GM06990 (cell line): ENCODE data around the gene STARD13.

Experiments used
- DNase-seq: peaks from one replicate; pipeline ENCODE4 v3.0.0-alpha.2; 2011; ENCODE audit not compliant: insufficient read length; ENCODE audit errors: extremely low read depth
- H3K27me3 ChIP-seq: replicated peaks from 2 replicates; pipeline ENCODE4 v1.6.0; 2011; ENCODE audit warnings: low read length; ENCODE audit not compliant: control insufficient read depth, insufficient read depth
- H3K36me3 ChIP-seq: 2 replicates; pipeline ENCODE4 v1.5.1; 2011; ENCODE audit warnings: low read length; ENCODE audit not compliant: control insufficient read depth, insufficient read depth
- H3K4me3 ChIP-seq: replicated peaks from 2 replicates; pipeline ENCODE4 v1.5.1; 2011; ENCODE audit warnings: low read depth, mild to moderate bottlenecking, control low read depth, low read length
- TF ChIP-seq, protein P1 (sequence below): IDR thresholded peaks from 2 replicates; pipeline ENCODE4 v1.5.1; 2011; ENCODE audit warnings: low read length, control low read depth, mild to moderate bottlenecking, inconsistent platforms; ENCODE audit not compliant: insufficient read depth, poor library complexity, severe bottlenecking

STARD13 gene

DNA sequence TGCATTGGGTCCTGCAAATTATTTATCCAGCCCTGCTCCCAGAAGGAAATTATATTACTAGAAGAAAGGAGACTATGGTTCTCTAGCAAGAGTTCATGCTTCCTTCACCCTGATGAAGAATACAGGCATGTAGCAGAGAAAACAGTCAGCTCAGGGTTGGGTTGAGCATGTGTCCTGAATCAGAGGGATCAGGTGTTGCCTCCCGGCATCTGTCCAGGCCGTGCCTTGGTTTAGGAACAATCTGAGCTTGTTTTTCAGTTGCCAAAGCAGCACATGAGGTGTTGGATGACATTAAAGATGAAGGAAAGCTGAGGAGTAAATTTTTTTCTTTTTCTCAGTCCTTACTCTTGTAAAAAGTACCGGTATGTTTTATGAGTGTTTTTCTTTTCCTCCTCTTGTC is 207.3 kb downstream of the STARD13 start:
- H3K36me3 ChIP-seq: no peaks in the 10 kb centered on the region
- TF ChIP-seq, protein P1, sequence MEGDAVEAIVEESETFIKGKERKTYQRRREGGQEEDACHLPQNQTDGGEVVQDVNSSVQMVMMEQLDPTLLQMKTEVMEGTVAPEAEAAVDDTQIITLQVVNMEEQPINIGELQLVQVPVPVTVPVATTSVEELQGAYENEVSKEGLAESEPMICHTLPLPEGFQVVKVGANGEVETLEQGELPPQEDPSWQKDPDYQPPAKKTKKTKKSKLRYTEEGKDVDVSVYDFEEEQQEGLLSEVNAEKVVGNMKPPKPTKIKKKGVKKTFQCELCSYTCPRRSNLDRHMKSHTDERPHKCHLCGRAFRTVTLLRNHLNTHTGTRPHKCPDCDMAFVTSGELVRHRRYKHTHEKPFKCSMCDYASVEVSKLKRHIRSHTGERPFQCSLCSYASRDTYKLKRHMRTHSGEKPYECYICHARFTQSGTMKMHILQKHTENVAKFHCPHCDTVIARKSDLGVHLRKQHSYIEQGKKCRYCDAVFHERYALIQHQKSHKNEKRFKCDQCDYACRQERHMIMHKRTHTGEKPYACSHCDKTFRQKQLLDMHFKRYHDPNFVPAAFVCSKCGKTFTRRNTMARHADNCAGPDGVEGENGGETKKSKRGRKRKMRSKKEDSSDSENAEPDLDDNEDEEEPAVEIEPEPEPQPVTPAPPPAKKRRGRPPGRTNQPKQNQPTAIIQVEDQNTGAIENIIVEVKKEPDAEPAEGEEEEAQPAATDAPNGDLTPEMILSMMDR: no peak
- no peak overlapping the region for H3K4me3 ChIP-seq
- H3K27me3 ChIP-seq: no peaks in the 10 kb centered on the region
- DNase-seq: no peak

DNA sequence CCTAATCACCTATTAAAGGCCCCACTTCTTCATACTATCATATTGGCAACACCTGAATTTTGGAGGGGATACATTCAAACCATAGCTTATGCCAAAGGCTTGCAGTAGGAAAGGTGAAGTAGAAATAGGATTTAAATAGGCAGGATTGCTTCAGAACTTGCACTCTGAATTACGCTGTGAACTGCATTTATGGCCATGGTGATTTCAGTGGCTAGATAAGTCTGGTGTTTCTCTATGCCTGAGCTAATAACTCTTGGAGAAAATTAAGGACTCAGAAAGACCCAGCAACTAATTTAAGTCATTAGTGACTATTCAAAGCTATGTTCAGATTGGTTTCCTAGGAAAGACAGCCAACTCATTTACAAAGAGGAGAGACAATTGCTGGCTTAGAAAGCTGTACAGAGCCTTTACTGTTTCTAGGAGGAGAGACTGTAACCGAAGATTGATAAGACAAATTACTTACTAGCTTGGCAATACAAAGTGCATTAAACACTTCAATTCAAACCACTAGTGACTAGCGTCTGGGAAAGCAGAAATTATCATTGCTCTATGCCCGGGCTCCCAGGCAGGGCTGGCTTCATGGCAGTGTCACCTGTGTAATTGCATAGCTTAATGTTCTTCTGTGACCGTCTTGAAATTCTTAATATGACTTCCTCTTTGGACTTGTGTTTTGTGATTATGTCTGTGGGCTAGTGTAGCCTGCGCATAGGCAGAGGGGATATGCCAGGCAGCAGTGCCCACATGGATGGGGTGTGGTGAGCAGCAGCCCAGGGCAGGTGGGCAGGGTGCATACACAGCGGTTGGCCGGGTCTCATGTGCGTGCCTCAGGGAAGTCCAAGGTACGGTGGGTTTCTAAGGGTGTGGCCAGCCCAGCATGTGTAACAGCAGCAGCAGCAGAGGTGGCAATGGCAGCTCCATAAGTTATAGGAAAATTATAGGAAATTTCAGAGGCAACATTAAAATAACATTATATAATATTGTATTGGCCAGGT is 209.3 kb downstream of the STARD13 start:
- H3K27me3 ChIP-seq: no peaks in the 10 kb centered on the region
- H3K36me3 ChIP-seq: no peaks in the 10 kb centered on the region
- DNase-seq: no peak
- TF ChIP-seq, protein P1: no peak
- H3K4me3 ChIP-seq: no peak overlapping the region

DNA sequence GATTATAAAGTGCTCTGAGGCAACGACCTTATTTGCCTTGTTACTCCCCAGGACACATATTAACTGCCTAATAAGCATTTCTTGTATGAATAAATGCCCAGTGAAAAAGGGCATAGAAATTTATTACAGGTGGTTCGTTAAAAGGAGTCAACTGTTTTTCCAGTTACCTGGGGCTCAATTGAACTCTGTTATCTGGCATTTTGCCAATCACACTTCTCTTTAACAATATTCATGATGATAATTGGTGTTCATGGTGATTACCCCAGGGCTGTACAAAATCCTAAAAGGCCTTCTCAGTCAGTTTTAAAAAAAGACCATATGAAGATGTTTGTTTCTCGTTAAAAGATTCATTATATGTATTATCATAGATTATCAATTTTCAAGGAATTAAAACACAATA is 212.2 kb downstream of the STARD13 start:
- Histone ChIP-seq H3K36me3 (no peaks in the 10 kb centered on the region), H3K4me3 (no peak overlapping the region), H3K27me3 (no peaks in the 10 kb centered on the region)
- DNase-seq: no peak
- TF ChIP-seq, protein P1: no peak

DNA sequence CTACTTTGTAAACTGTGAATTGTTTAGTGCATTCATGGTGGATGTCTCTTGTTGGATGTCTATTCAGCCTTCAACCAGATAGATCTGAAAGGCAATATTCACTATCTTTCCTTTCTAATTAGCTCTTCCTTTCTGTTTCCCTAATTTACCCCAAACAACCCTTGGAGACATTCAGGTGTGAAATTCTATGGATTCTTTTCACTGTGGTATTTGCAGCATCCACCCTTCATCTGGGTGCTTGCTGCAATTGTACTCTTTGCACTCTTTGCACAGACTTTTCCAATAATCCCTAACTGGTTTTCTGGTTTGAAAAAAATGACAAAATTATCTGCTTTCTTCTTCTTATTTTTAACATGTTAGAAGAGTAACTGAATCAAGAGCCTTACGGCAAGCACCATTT is 212.8 kb downstream of the STARD13 start:
- no peak overlapping the region for H3K4me3 ChIP-seq
- no peaks in the 10 kb centered on the region for H3K27me3 ChIP-seq
- TF ChIP-seq, protein P1: no peak
- DNase-seq: no peak
- no peaks in the 10 kb centered on the region for H3K36me3 ChIP-seq

DNA sequence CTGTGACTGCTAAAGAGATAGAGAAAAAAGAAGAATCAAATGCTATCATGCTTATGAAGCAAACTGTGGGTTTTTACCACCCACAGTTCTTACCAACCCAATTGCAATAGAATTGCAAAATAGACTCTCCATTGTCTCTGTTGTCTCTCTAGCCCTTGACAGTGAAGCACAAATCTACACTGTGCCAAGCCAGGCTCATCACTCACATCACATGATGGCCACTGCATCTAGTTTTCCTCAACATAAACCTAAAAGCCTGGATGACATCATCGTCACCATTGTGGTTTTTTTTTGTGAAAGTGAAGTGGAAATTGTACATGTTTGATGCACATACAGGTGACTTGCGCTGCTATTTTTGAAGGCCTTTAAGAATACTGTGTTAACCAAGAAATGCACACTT is 213.3 kb downstream of the STARD13 start:
- no peak overlapping the region for H3K4me3 ChIP-seq
- no peaks in the 10 kb centered on the region for H3K36me3 ChIP-seq
- no peak for DNase-seq
- TF ChIP-seq, protein P1: no peak
- H3K27me3 ChIP-seq: no peaks in the 10 kb centered on the region
